Neural progenitor cell (in vitro differentiated cells): ENCODE measurements around the gene NEK6. TPM values are rescaled to one million over a fixed set of nuclear protein-coding genes. Genes with fewer than 3 reads are reported as not detected.

Experiments
- DNase-seq: peaks from one replicate; pipeline ENCODE4 v3.0.0-alpha.2; 2016; ENCODE audit warnings: low spot score
- H2AFZ ChIP-seq: fragments of 200-600 bp; sonication (generic); replicated peaks from 2 replicates; pipeline ENCODE4 v1.6.1; 2016; ENCODE audit warnings: antibody characterized with exemption
- H3F3A ChIP-seq: fragments of 200-600 bp; sonication (generic); 2 replicates; pipeline ENCODE4 v1.6.1; 2016; ENCODE audit warnings: antibody characterized with exemption, low read depth
- H3K27ac ChIP-seq: fragments of 200-600 bp; sonication (generic); 2 replicates; pipeline ENCODE4 v1.5.1; 2016; ENCODE audit warnings: mild to moderate bottlenecking
- H3K27me3 ChIP-seq: fragments of 200-600 bp; sonication (generic); 2 replicates; pipeline ENCODE4 v1.6.1; 2016; ENCODE audit warnings: mild to moderate bottlenecking, moderate library complexity
- H3K36me3 ChIP-seq: fragments of 200-600 bp; sonication (generic); 2 replicates; pipeline ENCODE4 v1.5.1; 2016
- H3K4me1 ChIP-seq: fragments of 200-600 bp; sonication (generic); 2 replicates; pipeline ENCODE4 v1.6.1; 2016; ENCODE audit warnings: mixed run types
- H3K4me2 ChIP-seq: fragments of 200-600 bp; sonication (generic); 2 replicates; pipeline ENCODE4 v1.6.1; 2016
- H3K4me3 ChIP-seq: fragments of 200-600 bp; sonication (generic); 2 replicates; pipeline ENCODE4 v1.5.1; 2016
- H3K79me2 ChIP-seq: fragments of 200-600 bp; sonication (generic); 2 replicates; pipeline ENCODE4 v1.6.1; 2016; ENCODE audit warnings: low read depth
- H3K9ac ChIP-seq: fragments of 200-600 bp; sonication (generic); 2 replicates; pipeline ENCODE4 v1.6.1; 2016
- H3K9me3 ChIP-seq: fragments of 200-600 bp; sonication (generic); 2 replicates; pipeline ENCODE4 v1.5.1; 2016; ENCODE audit warnings: low read depth
- H4K20me1 ChIP-seq: fragments of 200-600 bp; sonication (generic); 2 replicates; pipeline ENCODE4 v1.6.1; 2016; ENCODE audit warnings: low read depth
- H3K27ac Mint-ChIP-seq: 3 replicates; pipeline ENCODE4 v1.8.0; 2021; ENCODE audit warnings: mixed read lengths
- H3K27me3 Mint-ChIP-seq: 2 replicates; pipeline ENCODE4 v1.8.0; 2022; ENCODE audit warnings: low read depth, mild to moderate bottlenecking, inconsistent platforms, moderate library complexity, mixed read lengths; ENCODE audit not compliant: insufficient read depth
- H3K36me3 Mint-ChIP-seq: 3 replicates; pipeline ENCODE4 v1.8.0; 2021; ENCODE audit warnings: mixed read lengths
- H3K4me1 Mint-ChIP-seq: 3 replicates; pipeline ENCODE4 v1.8.0; 2021; ENCODE audit warnings: mixed read lengths
- H3K4me3 Mint-ChIP-seq: 3 replicates; pipeline ENCODE4 v1.8.0; 2021; ENCODE audit warnings: mild to moderate bottlenecking, moderate library complexity, mixed read lengths
- H3K9me3 Mint-ChIP-seq: 3 replicates; pipeline ENCODE4 v1.8.0; 2020; ENCODE audit warnings: mixed read lengths
- CTCF ChIP-seq: fragments of 200-600 bp; sonication (generic); IDR thresholded peaks from 2 replicates; pipeline ENCODE4 v1.5.1; 2017; ENCODE audit warnings: antibody characterized with exemption, mild to moderate bottlenecking
- EZH2 ChIP-seq: fragments of 200-600 bp; sonication (generic); IDR thresholded peaks from 2 replicates; pipeline ENCODE4 v1.6.1; 2017; ENCODE audit warnings: antibody characterized with exemption, mild to moderate bottlenecking, moderate library complexity
- EZH2phosphoT487 ChIP-seq: fragments of 200-600 bp; sonication (generic); IDR thresholded peaks from 2 replicates; pipeline ENCODE4 v1.6.1; 2017; ENCODE audit warnings: antibody characterized with exemption
- total RNA-seq: library from RNA; depleted of rRNA; stranded (reverse); fragments of >200 nt; gene quantifications from 2 replicates; pipeline ENCODE4 v1.2.3, GENCODE V29; 2015; ENCODE audit warnings: low replicate concordance

NEK6 gene
- total RNA-seq, 1 donor from 2014 or later: 18.5 TPM

DNA sequence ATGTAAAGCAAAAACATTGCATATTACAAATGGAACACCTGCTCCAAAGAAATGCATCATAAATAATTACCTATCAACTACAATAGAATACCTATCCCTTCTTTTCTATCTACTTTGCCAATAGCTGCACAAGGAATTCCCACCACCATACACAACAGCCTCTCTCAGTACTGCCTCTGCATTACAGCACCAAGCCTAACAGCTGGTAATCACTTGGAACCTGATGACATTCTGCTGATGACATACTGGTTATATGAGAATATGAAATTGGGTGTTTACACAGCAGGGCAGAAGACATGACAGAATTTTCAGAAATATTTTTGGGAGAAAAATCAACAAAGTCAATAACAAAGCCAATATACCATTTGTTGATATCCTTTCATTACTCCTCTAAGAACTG lies 114.3 kb downstream of the NEK6 start:
- Mint-ChIP-seq H3K4me3 (no peak overlapping the region), H3K36me3 (peaks cover 15% of the 10 kb centered on the region), H3K27ac (no peak overlapping the region), H3K4me1 (no peaks in the 10 kb centered on the region), H3K27me3 (peaks cover 3% of the 10 kb centered on the region), H3K9me3 (peaks cover 7% of the 10 kb centered on the region)
- H3F3A ChIP-seq: no peaks in the 10 kb centered on the region
- H3K79me2 ChIP-seq: peaks cover 71% of the 10 kb centered on the region
- no peak overlapping the region for H3K4me3 ChIP-seq
- no peaks in the 10 kb centered on the region for H3K4me1 ChIP-seq
- peaks cover 21% of the 10 kb centered on the region for H4K20me1 ChIP-seq
- H3K4me2 ChIP-seq: no peak overlapping the region
- no peaks in the 10 kb centered on the region for H3K27me3 ChIP-seq
- DNase-seq: no peak
- no peak overlapping the region for H3K9ac ChIP-seq
- TF ChIP-seq CTCF: no peak
- no peak for TF ChIP-seq EZH2
- no peak for TF ChIP-seq EZH2phosphoT487
- peaks cover 4% of the 10 kb centered on the region for H3K36me3 ChIP-seq
- H3K27ac ChIP-seq: no peak overlapping the region
- H3K9me3 ChIP-seq: no peaks in the 10 kb centered on the region
- H2AFZ ChIP-seq: no peak overlapping the region

DNA sequence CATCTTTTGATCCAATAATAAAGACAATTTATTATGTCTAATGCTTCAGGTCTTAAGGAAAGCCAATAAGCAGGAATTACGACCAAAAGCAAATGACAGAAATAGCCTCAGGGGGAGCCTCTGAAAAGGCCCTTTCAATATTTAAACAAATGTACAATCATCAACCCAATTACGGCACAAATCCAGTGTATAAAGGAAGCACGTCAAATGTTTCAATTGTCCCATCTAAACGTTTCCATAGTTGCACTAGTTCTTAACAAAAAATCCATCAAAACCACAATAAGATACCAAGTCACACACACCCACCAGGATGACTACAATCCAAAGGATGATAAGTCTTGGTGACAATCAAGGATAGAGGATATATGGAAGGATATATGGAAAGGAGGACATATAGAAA lies 115.6 kb downstream of the NEK6 start:
- H3K9me3 ChIP-seq: no peaks in the 10 kb centered on the region
- no peak overlapping the region for H3K4me2 ChIP-seq
- H4K20me1 ChIP-seq: peaks cover 17% of the 10 kb centered on the region
- H3K36me3 ChIP-seq: peaks cover 4% of the 10 kb centered on the region
- Mint-ChIP-seq H3K4me3 (no peak overlapping the region), H3K27ac (no peak overlapping the region), H3K27me3 (peaks cover 3% of the 10 kb centered on the region), H3K4me1 (no peaks in the 10 kb centered on the region), H3K9me3 (peaks cover 7% of the 10 kb centered on the region), H3K36me3 (peaks cover 15% of the 10 kb centered on the region)
- no peak overlapping the region for H3K27ac ChIP-seq
- no peak overlapping the region for H3K9ac ChIP-seq
- H3K27me3 ChIP-seq: no peaks in the 10 kb centered on the region
- H3K4me3 ChIP-seq: no peak overlapping the region
- DNase-seq: no peak
- H3K4me1 ChIP-seq: no peaks in the 10 kb centered on the region
- no peaks in the 10 kb centered on the region for H3F3A ChIP-seq
- peaks cover 67% of the 10 kb centered on the region for H3K79me2 ChIP-seq
- TF ChIP-seq EZH2phosphoT487: no peak
- no peak for TF ChIP-seq CTCF
- no peak overlapping the region for H2AFZ ChIP-seq

GRCh38 chr9:124373851-124374250 lies 116.1 kb downstream of the NEK6 start:
- no peak overlapping the region for H3K9ac ChIP-seq
- Mint-ChIP-seq H3K36me3 (peaks cover 15% of the 10 kb centered on the region), H3K27me3 (peaks cover 3% of the 10 kb centered on the region), H3K9me3 (peaks cover 7% of the 10 kb centered on the region), H3K4me3 (no peak overlapping the region), H3K4me1 (no peaks in the 10 kb centered on the region), H3K27ac (no peak overlapping the region)
- no peaks in the 10 kb centered on the region for H3K9me3 ChIP-seq
- no peak overlapping the region for H3K4me2 ChIP-seq
- H4K20me1 ChIP-seq: peaks cover 13% of the 10 kb centered on the region
- no peaks in the 10 kb centered on the region for H3F3A ChIP-seq
- H3K79me2 ChIP-seq: peaks cover 64% of the 10 kb centered on the region
- peaks cover 4% of the 10 kb centered on the region for H3K36me3 ChIP-seq
- no peak for TF ChIP-seq EZH2phosphoT487
- TF ChIP-seq EZH2: no peak
- no peak for TF ChIP-seq CTCF
- H3K27ac ChIP-seq: no peak overlapping the region
- H3K27me3 ChIP-seq: no peaks in the 10 kb centered on the region
- H2AFZ ChIP-seq: no peak overlapping the region
- DNase-seq: no peak
- H3K4me1 ChIP-seq: no peaks in the 10 kb centered on the region
- H3K4me3 ChIP-seq: no peak overlapping the region

- peaks cover 7% of the 10 kb centered on the region for H3K9me3 Mint-ChIP-seq
- peaks cover 3% of the 10 kb centered on the region for H3K27me3 Mint-ChIP-seq
- DNase-seq: no peak
Observed at GRCh38 chr9:124375726-124376125, 118.0 kb downstream of the NEK6 start.

More at GRCh38 chr9:124375726-124376125, 118.0 kb downstream of the NEK6 start:
- TF ChIP-seq EZH2phosphoT487: no peak
- no peak for TF ChIP-seq CTCF
- TF ChIP-seq EZH2: no peak
- no peak overlapping the region for H3K27ac ChIP-seq
- no peaks in the 10 kb centered on the region for H3K4me1 ChIP-seq
- no peak overlapping the region for H3K4me3 ChIP-seq
- H2AFZ ChIP-seq: no peak overlapping the region
- H3K9ac ChIP-seq: no peak overlapping the region
- Mint-ChIP-seq H3K4me1 (no peaks in the 10 kb centered on the region), H3K36me3 (peaks cover 22% of the 10 kb centered on the region), H3K4me3 (no peak overlapping the region), H3K27ac (no peak overlapping the region)
- no peaks in the 10 kb centered on the region for H3K9me3 ChIP-seq
- H3K4me2 ChIP-seq: no peak overlapping the region
- peaks cover 3% of the 10 kb centered on the region for H4K20me1 ChIP-seq
- no peaks in the 10 kb centered on the region for H3K27me3 ChIP-seq
- peaks cover 53% of the 10 kb centered on the region for H3K79me2 ChIP-seq
- H3F3A ChIP-seq: no peaks in the 10 kb centered on the region
- peaks cover 4% of the 10 kb centered on the region for H3K36me3 ChIP-seq
